ENCODE data around the gene TNIK.

Gene TNIK

GRCh38 chr3:171282041-171282440, 178.2 kb downstream of the TNIK start:
- no peak for DNase-seq (ENCODE audit: low read depth)

GRCh38 chr3:171281256-171281992, 178.8 kb downstream of the TNIK start:
- DNase-seq (ENCODE audit: low read depth): no peak

GRCh38 chr3:171279972-171280371, 180.2 kb downstream of the TNIK start:
- DNase-seq (ENCODE audit: low read depth): no peak

GRCh38 chr3:171278299-171278590, 182.0 kb downstream of the TNIK start:
- DNase-seq (ENCODE audit: low read depth): no peak

GRCh38 chr3:171277456-171278298, 182.5 kb downstream of the TNIK start:
- DNase-seq (ENCODE audit: low read depth): no peak

GRCh38 chr3:171276923-171277322, 183.3 kb downstream of the TNIK start:
- no peak for DNase-seq (ENCODE audit: low read depth)

- DNase-seq (ENCODE audit: low read depth): no peak
These were observed 186.0 kb downstream of the TNIK start for GRCh38 chr3:171274222-171274621.

- no peak for DNase-seq (ENCODE audit: low read depth)
These were observed 189.7 kb downstream of the TNIK start for GRCh38 chr3:171270541-171270940.

GRCh38 chr3:171269542-171269941, 190.7 kb downstream of the TNIK start:
- no peak for DNase-seq (ENCODE audit: low read depth)

GRCh38 chr3:171268677-171269076, 191.5 kb downstream of the TNIK start:
- DNase-seq (ENCODE audit: low read depth): no peak

GRCh38 chr3:171267104-171267503, 193.1 kb downstream of the TNIK start:
- no peak for DNase-seq (ENCODE audit: low read depth)

- no peak for DNase-seq (ENCODE audit: low read depth)
These were observed 193.5 kb downstream of the TNIK start for GRCh38 chr3:171266740-171267073.

- no peak for DNase-seq (ENCODE audit: low read depth)
These were observed 194.0 kb downstream of the TNIK start for GRCh38 chr3:171266034-171266739.

GRCh38 chr3:171264758-171265157, 195.4 kb downstream of the TNIK start:
- DNase-seq (ENCODE audit: low read depth): no peak

- no peak for DNase-seq (ENCODE audit: low read depth)
These were observed 197.8 kb downstream of the TNIK start for GRCh38 chr3:171262431-171262830.

- no peak for DNase-seq (ENCODE audit: low read depth)
These were observed 198.7 kb downstream of the TNIK start for GRCh38 chr3:171261487-171261886.

GRCh38 chr3:171260899-171261298, 199.3 kb downstream of the TNIK start:
- DNase-seq (ENCODE audit: low read depth): no peak

- no peak for DNase-seq (ENCODE audit: low read depth)
These were observed 199.7 kb downstream of the TNIK start for GRCh38 chr3:171260466-171260865.

- no peak for DNase-seq (ENCODE audit: low read depth)
These were observed 201.9 kb downstream of the TNIK start for GRCh38 chr3:171258316-171258715.

GRCh38 chr3:171257251-171258203, 202.7 kb downstream of the TNIK start:
- DNase-seq (ENCODE audit: low read depth): no peak

- DNase-seq (ENCODE audit: low read depth): no peak
These were observed 203.6 kb downstream of the TNIK start for GRCh38 chr3:171256445-171257250.

Measured in stimulated activated CD8-positive, alpha-beta memory T cell treated with anti-CD3 and anti-CD28 coated beads, Interleukin-12 subunit alpha, Interleukin-12 subunit beta, amount 100 ng/mL, for 1 hour (primary cell).